Activated CD8-positive, alpha-beta memory T cell treated with anti-CD3 and anti-CD28 coated beads for 4 hours (primary cell): ENCODE results near the gene PRSS8.

Source experiments
- DNase-seq, 2 donors: peaks; one replicate each; pipeline ENCODE4 v3.0.0-alpha.2; 2020; ENCODE audit warnings: low read depth in 2 of 2

The PRSS8 gene

GRCh38 chr16:31128711-31129567, 6.6 kb downstream of the PRSS8 start:
- no peak for DNase-seq

GRCh38 chr16:31127182-31127581, 8.3 kb downstream of the PRSS8 start:
- no peak for DNase-seq

DNA sequence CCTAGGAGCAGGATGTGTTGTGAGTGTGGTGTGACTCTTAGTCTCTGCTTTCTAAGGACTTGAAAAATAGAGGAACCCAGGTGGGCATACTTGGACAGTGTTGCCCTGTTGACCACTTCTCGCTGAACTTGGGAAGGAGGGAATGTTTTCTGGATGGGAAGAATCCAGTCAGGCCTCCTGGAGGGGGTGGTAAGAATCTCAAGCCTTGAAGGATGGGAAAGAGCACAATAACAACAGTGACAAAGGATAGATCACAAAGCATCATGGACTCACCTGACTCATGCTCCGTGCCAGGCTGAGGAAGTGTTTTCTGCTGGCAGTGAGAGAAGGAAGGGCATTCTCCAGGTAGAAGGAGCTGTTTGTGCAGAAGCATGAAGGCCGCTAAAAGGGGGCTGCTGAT, 9.7 kb downstream of the PRSS8 start:
- DNase-seq, result no peak

- DNase-seq, result no peak
Measured at GRCh38 chr16:31120129-31120528, 15.4 kb downstream of the PRSS8 start.

- no peak for DNase-seq
Measured at GRCh38 chr16:31118223-31119155, 17.0 kb downstream of the PRSS8 start.

DNA sequence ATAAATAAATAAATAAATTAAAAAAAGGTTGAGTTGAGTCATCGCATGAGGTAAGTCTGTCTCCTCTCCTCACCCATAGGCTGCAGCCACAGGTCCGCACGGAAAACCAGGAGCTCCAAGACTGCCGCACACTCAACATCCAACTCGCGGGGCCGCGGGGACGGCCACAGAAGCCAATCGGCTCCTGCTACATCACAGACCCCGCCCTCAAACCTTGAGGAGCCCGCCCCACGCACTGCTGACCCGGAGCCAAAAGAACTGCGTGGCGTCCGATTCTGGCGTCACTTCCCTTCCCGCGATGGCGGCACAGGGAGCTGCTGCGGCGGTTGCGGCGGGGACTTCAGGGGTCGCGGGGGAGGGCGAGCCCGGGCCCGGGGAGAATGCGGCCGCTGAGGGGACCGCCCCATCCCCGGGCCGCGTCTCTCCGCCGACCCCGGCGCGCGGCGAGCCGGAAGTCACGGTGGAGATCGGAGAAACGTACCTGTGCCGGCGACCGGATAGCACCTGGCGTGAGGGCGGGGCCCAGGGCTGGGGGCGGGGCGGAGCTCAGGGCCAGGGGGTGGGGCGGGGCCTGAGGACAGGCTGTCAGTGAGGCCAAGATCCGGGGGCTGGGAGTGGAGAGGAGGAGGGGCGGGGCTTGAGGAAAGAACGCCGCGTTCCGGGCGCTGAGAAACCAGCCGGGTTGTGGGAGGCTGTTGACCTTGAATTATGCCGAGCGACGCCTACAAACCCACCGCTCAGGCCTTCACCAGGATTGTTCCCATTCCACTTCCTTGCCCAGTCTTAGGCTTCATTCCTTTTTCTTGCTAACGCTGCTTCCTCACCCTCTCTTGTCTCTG, 17.9 kb downstream of the PRSS8 start, which contains the start of gene KAT8:
Gene KAT8, plus strand, starts transcription at position 281 of the 839 bp plus-strand sequence. Its CDS starts 18 bp downstream, at position 299.
- peak; percentile 94 to 97 for DNase-seq

GRCh38 chr16:31114468-31114867, 21.1 kb downstream of the PRSS8 start:
- DNase-seq, result no peak

GRCh38 chr16:31113121-31114120, 22.1 kb downstream of the PRSS8 start:
- DNase-seq, result no peak

DNA sequence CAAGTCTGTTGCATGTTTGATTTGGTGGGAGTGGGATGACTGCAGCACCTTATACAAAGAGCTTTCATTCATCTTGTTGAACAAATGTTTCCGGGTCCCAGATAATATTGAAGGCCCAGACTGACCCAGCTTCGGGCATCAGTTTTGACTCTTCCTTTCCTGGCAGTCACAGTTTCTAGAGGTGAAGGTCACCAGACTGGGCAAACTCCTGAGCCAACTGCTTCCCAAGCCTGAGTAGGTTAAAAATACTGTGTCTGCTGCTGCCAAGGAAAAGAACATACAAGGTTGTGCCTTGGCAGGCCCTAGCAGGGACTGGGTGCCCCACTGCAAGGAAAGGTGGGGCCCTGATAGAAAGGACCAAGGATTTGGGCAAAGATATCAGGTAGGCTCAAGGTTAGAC, 22.8 kb downstream of the PRSS8 start:
- DNase-seq, result no peak

- no peak for DNase-seq
Measured at GRCh38 chr16:31111881-31112466, 23.6 kb downstream of the PRSS8 start.

- no peak for DNase-seq
Measured at GRCh38 chr16:31110106-31111034, 25.2 kb downstream of the PRSS8 start.

DNA sequence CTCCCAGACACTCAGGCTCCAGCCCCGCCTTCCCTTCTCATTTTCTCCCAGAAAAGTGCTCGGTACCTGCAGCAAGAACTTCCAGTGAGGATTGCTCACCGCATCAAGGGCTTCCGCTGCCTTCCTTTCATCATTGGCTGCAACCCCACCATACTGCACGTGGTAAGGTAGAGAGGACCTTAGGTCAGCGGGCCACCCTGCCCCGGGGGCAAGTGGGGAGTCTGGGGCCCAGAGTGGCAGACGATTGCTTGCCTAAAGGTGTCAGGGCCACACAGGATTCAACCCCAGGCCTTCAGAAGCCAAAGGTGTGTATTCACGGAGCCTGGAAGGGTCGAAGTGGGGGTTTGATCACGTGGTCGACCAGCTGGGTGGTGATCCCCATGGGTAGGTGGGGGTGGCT, 25.9 kb downstream of the PRSS8 start:
- no peak for DNase-seq

DNA sequence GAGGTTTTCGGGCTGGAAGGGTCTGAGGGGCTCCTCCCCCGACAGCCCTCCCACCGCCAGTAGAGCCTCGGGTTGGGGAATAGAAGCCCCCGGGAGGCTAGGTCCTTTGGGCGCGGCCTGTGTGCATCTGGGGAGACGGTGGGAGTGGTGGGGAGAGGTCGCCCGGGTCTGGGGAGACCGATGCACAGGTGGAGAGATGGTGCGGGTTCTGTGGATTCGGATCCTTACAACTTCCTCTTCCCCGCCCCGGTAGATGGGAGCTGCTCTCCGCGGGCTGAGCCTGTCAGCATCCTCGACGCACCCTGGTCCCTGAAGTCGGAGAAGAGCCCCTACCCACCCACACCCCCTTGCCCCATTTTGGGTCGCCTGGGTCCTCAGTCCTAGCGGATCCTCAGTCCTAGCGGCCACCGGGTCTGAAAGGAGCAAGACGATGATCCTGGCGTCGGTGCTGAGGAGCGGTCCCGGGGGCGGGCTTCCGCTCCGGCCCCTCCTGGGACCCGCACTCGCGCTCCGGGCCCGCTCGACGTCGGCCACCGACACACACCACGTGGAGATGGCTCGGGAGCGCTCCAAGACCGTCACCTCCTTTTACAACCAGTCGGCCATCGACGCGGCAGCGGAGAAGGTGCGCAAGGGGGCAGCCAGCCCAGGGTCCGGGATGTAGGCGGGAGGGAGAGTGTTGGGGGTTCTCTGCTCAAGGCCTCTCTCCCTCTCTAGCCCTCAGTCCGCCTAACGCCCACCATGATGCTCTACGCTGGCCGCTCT, 26.6 kb downstream of the PRSS8 start:
- DNase-seq, result no peak

DNA sequence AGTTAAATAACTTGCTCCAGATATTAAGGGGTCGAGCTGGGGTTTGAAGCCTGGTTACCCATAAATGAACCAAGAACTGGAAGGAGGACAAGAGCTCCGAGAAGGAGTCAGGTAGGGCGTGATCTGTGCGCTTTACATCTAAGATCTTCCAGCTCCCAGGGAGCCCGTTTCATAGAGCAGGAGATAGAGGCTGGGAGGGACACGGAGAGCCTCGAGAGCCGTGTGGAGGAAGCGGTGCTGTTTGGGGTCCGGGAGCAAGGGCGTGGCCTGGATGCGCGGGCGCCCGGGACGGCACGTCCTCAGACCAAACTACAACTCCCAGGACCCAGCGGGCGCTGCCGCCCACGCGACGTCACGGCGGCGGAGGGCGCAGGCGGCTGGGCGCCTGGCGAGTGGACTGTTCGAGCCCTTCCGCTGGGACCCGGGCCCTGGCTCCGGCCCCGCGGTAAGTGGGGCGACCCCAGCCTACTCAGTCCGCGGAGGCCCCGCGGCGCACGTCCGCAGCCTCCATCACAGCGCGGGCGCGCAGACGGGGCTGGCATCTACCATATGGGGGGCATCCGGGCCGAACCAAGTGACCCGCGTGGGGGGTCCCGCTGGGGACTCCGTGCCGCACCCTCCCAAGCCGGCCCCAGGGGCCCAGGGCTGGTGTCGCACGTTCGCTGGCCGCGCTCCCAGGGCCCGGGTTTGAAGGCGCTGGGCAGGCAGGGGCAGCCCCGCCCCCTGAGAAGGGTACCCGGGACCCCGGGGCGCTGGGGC, 27.3 kb downstream of the PRSS8 start, which contains the start of gene BCKDK:
Gene BCKDK, plus strand, starts transcription at position 352 of the 759 bp plus-strand sequence. CDS start 838 bp downstream, outside the sequence.
- DNase-seq, result peak; percentile 31 to 39

- DNase-seq, result no peak
Measured at GRCh38 chr16:31107465-31107867, 28.1 kb downstream of the PRSS8 start.

GRCh38 chr16:31106509-31107464, 28.7 kb downstream of the PRSS8 start:
- DNase-seq, result no peak
